Fibroblast of lung (primary cell): Measurements from ENCODE around the gene CSF1R. TPM values are rescaled to one million over a fixed set of nuclear protein-coding genes. Genes with fewer than 3 reads are reported as not detected.
A peak's percentile ranks its signal among the peaks of the same experiment; 100 is the strongest.

ENCODE experiments used
- DNase-seq, 2 donors: peaks; one replicate each; pipeline versions ENCODE4 v3.0.0 to v3.0.0-alpha.2; 2010; ENCODE audit warnings: low read depth in 2 of 2
- H2AFZ ChIP-seq: 2 replicates; pipeline ENCODE4 v1.5.1; 2012; ENCODE audit warnings: low read length, control low read depth, inconsistent platforms
- H3K27ac ChIP-seq: 2 replicates; pipeline ENCODE4 v1.5.1; 2011; ENCODE audit warnings: low read length, control low read depth; ENCODE audit not compliant: insufficient read depth
- H3K27me3 ChIP-seq: 2 replicates; pipeline ENCODE4 v1.5.1; 2011; ENCODE audit warnings: mild to moderate bottlenecking, low read length; ENCODE audit not compliant: control insufficient read depth, insufficient read depth
- H3K36me3 ChIP-seq: 2 replicates; pipeline ENCODE4 v1.5.1; 2011; ENCODE audit warnings: low read length; ENCODE audit not compliant: control insufficient read depth, insufficient read depth
- H3K4me1 ChIP-seq: 2 replicates; pipeline ENCODE4 v1.5.1; 2011; ENCODE audit warnings: low read length; ENCODE audit not compliant: control insufficient read depth, insufficient read depth; ENCODE audit errors: extremely low read depth
- H3K4me2 ChIP-seq: 2 replicates; pipeline ENCODE4 v1.5.1; 2011; ENCODE audit warnings: low read length, control low read depth; ENCODE audit not compliant: insufficient read depth; ENCODE audit errors: extremely low read depth
- H3K4me3 ChIP-seq, 4 experiments: fragments of 200-600 bp in 1 of 4; sonication (generic) in 1 of 4; replicated peaks in 1 of 4; 2 replicates each; pipeline ENCODE4 v1.5.1; 2011 to 2016; ENCODE audit warnings: low read length in 4 of 4, low read depth in 3 of 4, mild to moderate bottlenecking in 3 of 4, control low read depth in 2 of 4, inconsistent platforms in 1 of 4, mixed read lengths in 1 of 4; ENCODE audit not compliant: insufficient read depth in 1 of 4; ENCODE audit errors: control extremely low read depth in 1 of 4
- H3K79me2 ChIP-seq: 2 replicates; pipeline ENCODE4 v1.5.1; 2012; ENCODE audit warnings: mild to moderate bottlenecking, low read length, inconsistent platforms; ENCODE audit not compliant: control insufficient read depth, insufficient read depth
- H3K9ac ChIP-seq: 2 replicates; pipeline ENCODE4 v1.5.1; 2011; ENCODE audit warnings: mild to moderate bottlenecking, low read length, control low read depth; ENCODE audit not compliant: insufficient read depth
- H3K9me3 ChIP-seq: 2 replicates; pipeline ENCODE4 v1.5.1; 2012; ENCODE audit warnings: low read depth, low read length; ENCODE audit not compliant: control insufficient read depth, insufficient read depth
- H4K20me1 ChIP-seq: 2 replicates; pipeline ENCODE4 v1.5.1; 2011; ENCODE audit warnings: low read length; ENCODE audit not compliant: control insufficient read depth, insufficient read depth; ENCODE audit errors: extremely low read depth
- EZH2 ChIP-seq: IDR thresholded peaks from 2 replicates; pipeline ENCODE4 v1.5.1; 2012; ENCODE audit warnings: low read length, control low read depth, mild to moderate bottlenecking; ENCODE audit errors: missing control alignments
- polyA plus RNA-seq, 2 donors: library from polyadenylated mRNA; depleted of rRNA in 1 of 2; stranded (reverse) in 1 of 2; unstranded in 1 of 2; fragments of >200 nt; gene quantifications; 2 replicates each; pipeline ENCODE4 v1.2.1, GENCODE V29; 2011 to 2012; ENCODE audit warnings: missing spikeins in 1 of 2
- total RNA-seq: library from RNA; depleted of rRNA; stranded (reverse); fragments of >200 nt; gene quantifications from 2 replicates; pipeline ENCODE4 v1.2.1, GENCODE V29; 2014
- TF ChIP-seq, protein P1 (sequence below), 2 donors: IDR thresholded peaks in 1 of 2; conservative IDR thresholded peaks in 1 of 2; 1 replicate in 1 of 2; 2 replicates in 1 of 2; pipeline ENCODE4 v1.5.1; 2011 to 2012; ENCODE audit warnings: low read length in 2 of 2, control low read depth in 1 of 2, inconsistent platforms in 1 of 2, low read depth in 1 of 2, mild to moderate bottlenecking in 1 of 2

CSF1R gene
- total and polyA plus RNA-seq, 2 donors (not counting 1 experiment from before 2014, with no cell fraction given): 0.07 TPM; not detected in 1

GRCh38 chr5:150082889-150083288, 3.5 kb downstream of the CSF1R start:
- no peak overlapping the region for H3K4me2 ChIP-seq

GRCh38 chr5:150082374-150082773, 4.0 kb downstream of the CSF1R start:
- no peak for DNase-seq
- H3K9me3 ChIP-seq: no peaks in the 10 kb centered on the region
- H3K4me1 ChIP-seq: no peaks in the 10 kb centered on the region
- H4K20me1 ChIP-seq: no peaks in the 10 kb centered on the region
- peaks cover 15% of the 10 kb centered on the region for H3K27me3 ChIP-seq
- H3K4me2 ChIP-seq: no peak overlapping the region
- no peak overlapping the region for H2AFZ ChIP-seq
- TF ChIP-seq, protein P1, sequence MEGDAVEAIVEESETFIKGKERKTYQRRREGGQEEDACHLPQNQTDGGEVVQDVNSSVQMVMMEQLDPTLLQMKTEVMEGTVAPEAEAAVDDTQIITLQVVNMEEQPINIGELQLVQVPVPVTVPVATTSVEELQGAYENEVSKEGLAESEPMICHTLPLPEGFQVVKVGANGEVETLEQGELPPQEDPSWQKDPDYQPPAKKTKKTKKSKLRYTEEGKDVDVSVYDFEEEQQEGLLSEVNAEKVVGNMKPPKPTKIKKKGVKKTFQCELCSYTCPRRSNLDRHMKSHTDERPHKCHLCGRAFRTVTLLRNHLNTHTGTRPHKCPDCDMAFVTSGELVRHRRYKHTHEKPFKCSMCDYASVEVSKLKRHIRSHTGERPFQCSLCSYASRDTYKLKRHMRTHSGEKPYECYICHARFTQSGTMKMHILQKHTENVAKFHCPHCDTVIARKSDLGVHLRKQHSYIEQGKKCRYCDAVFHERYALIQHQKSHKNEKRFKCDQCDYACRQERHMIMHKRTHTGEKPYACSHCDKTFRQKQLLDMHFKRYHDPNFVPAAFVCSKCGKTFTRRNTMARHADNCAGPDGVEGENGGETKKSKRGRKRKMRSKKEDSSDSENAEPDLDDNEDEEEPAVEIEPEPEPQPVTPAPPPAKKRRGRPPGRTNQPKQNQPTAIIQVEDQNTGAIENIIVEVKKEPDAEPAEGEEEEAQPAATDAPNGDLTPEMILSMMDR (conservative IDR thresholded peaks at IDR 0.05 in 1 of 2, IDR thresholded peaks at IDR 0.05 in 1 of 2; ENCODE audit: low read depth in 1 of 2, low read length in 2 of 2): no peak
- TF ChIP-seq EZH2: no peak
- no peaks in the 10 kb centered on the region for H3K79me2 ChIP-seq
- no peak overlapping the region for H3K27ac ChIP-seq
- H3K4me3 ChIP-seq: no peak overlapping the region
- H3K36me3 ChIP-seq: no peaks in the 10 kb centered on the region
- no peak overlapping the region for H3K9ac ChIP-seq

More at GRCh38 chr5:150082889-150083288, 3.5 kb downstream of the CSF1R start:
- no peak overlapping the region for H2AFZ ChIP-seq
- H3K36me3 ChIP-seq: no peaks in the 10 kb centered on the region
- TF ChIP-seq, protein P1 (conservative IDR thresholded peaks at IDR 0.05 in 1 of 2, IDR thresholded peaks at IDR 0.05 in 1 of 2; ENCODE audit: low read depth in 1 of 2, low read length in 2 of 2): no peak
- TF ChIP-seq EZH2: no peak
- no peaks in the 10 kb centered on the region for H4K20me1 ChIP-seq
- H3K9me3 ChIP-seq: no peaks in the 10 kb centered on the region
- H3K9ac ChIP-seq: no peak overlapping the region
- H3K27me3 ChIP-seq: peaks cover 15% of the 10 kb centered on the region
- no peak for DNase-seq
- H3K79me2 ChIP-seq: no peaks in the 10 kb centered on the region
- no peak overlapping the region for H3K27ac ChIP-seq
- no peak overlapping the region for H3K4me3 ChIP-seq
- no peaks in the 10 kb centered on the region for H3K4me1 ChIP-seq

DNA sequence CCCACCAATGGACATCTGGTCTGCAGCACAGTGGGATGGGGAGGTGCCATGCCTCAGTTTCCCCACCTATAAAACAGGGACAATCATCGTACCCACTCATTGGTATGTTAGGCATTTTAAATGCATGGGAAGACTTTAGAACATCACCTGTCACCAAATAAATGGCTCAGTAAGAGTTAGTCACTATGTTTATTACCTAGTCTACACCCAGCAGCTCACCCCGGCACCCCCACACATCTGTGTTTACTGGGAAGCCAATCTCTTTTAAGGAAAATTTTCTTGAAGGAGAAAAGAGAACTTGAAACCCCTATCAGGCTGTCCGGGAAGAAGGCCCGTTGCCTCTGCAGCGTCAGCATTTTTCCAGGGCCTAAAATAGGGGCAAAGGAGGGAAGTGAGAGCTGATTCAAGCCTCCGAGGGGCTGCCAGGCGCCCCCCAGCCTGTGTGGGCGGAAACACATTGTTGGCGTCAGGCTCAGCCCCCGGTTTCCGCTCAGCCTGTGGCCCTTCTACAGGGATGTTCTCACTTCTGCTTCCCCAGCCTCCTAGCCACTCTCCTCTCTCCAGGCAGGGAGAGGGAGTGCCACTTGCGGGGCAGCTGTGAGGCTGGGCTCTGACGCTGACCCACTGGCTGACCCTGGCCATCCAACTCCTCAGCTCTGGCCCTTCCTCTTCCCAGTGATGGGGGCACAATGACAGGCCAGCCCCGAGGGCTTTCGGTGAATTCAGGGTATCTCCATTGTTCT, 4.6 kb downstream of the CSF1R start:
- Histone ChIP-seq H3K36me3 (no peaks in the 10 kb centered on the region), H3K79me2 (no peaks in the 10 kb centered on the region), H3K27me3 (peaks cover 15% of the 10 kb centered on the region), H3K9me3 (no peaks in the 10 kb centered on the region), H3K9ac (no peak overlapping the region), H3K27ac (no peak overlapping the region), H3K4me2 (no peak overlapping the region), H4K20me1 (no peaks in the 10 kb centered on the region), H3K4me1 (no peaks in the 10 kb centered on the region), H2AFZ (no peak overlapping the region), H3K4me3 (no peak overlapping the region)
- no peak for TF ChIP-seq EZH2
- TF ChIP-seq, protein P1 (conservative IDR thresholded peaks at IDR 0.05 in 1 of 2, IDR thresholded peaks at IDR 0.05 in 1 of 2; ENCODE audit: low read depth in 1 of 2, low read length in 2 of 2): no peak
- peak; percentile 35 to 43 for DNase-seq
